Measurements from ENCODE around the gene BEAN1.

BEAN1 gene

DNA sequence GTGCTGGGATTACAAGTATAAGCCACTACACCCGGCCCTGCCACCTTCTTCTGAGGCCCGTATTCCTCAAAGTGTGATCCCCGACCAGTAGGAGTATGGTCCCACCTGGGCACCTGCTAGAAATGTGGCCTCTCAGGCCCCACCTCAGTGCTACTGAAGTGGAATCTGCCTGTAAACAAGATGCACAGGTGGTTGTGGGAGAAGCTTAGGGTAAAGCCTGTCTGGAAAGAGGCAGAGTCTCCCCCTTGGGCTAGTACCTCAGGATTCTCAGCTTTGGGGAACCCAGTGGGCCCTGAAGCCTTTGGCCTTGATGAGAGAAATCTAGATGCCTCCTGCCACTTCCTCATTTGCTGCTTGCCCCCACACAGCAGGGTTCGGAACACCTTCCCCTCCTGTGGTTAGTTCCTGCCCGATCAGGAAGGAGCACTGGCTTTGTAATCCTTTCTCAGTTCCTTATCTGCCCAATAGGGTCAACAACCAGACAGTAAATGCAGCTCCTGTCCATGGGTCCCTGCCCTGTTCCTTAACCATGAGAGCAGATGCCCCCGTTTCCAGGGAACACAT, 97.6 kb downstream of the BEAN1 start:
- peak; percentile 23 to 38 for DNase-seq

DNA sequence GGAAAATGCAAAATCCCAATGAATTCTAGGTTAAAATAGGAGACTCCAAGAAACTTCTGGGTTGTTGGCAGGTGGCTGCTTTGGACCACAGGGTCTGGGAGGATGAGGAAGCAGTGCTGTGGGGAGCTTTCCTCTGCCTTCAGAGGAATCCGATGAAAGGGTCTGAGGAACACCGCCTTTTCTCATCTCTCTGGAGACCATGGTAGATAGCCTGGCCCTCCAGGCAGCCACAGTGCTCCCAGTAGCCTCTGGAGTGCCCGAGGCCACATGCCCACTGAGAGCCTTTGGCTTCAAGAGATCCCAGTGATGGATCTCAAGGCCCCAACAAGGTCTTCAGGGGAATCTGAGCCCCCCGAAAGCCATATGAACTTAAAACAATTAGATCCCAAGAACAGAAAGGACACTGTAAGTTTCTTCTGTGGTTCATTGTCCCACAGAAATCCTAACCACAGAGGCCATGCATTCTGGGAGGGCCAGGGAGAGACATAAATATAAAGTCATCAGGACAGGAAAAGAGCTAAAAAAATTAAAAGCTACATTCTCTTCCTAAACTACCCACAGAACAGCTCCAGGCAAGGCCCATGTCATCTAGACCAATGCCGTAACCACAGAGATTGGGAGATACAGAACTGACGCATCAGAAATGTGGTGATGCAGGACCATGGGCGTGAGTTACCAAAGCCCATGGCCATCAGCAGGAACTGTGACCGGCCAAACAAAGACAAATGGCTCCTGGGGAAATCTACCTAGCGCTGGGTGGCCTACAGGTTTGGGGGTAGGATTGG, 98.5 kb downstream of the BEAN1 start:
- DNase-seq, result no peak

DNA sequence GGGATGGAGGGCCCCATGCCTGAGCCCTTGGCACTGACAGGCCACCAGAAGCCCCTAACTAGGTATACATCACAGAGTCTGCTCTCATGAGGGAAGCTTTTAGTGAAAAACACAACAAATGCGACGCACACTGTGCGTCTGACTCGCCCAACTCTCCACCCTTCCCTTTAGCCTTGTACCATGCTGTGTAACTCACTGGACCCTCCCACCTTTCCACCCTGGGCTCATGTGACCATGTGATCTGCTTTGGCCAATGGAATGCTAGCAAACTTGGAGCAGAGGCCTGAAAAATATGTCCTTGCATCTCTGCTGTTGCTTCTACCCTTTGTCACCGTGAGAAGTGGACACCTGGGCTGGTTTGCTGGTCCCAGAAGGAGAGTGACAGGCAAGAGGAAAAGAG, 101.2 kb downstream of the BEAN1 start:
- no peak for DNase-seq

DNA sequence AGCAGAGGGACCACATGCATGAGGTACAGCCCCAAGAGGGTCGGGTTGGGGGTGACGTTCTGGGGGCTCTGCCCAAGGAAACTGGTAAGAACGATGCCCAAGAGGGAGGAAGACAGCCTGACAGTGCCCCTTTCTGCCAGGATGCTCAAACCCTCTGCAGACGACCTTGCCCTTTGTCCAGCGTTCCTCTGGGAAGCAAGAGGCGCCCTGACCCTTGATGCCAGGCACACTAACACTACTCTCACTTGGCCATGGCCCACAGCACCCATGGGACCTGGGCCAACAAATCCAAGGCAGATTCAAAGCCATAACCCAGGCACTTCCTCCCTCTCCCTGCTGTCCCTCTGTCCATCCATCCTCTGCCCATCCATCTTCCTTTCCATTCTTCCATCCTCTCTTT, 102.4 kb downstream of the BEAN1 start:
- DNase-seq, result no peak

All from activated CD4-positive, alpha-beta T cell treated with anti-CD3 and anti-CD28 coated beads, Interleukin-2, amount 50 U/mL, for 48 hours (primary cell).